Kidney glomerular epithelial cell (primary cell): Measurements from ENCODE around the gene TAGAP.
"Not testable (repeated sequence)": the region's sequence is repeated elsewhere in the genome, so short reads cannot be mapped to it uniquely, and the experiment has no call there.

Source experiments
- DNase-seq: peaks from one replicate; lab custom pipeline; 2025; lab: John Stamatoyannopoulos, UW

Gene TAGAP

DNA sequence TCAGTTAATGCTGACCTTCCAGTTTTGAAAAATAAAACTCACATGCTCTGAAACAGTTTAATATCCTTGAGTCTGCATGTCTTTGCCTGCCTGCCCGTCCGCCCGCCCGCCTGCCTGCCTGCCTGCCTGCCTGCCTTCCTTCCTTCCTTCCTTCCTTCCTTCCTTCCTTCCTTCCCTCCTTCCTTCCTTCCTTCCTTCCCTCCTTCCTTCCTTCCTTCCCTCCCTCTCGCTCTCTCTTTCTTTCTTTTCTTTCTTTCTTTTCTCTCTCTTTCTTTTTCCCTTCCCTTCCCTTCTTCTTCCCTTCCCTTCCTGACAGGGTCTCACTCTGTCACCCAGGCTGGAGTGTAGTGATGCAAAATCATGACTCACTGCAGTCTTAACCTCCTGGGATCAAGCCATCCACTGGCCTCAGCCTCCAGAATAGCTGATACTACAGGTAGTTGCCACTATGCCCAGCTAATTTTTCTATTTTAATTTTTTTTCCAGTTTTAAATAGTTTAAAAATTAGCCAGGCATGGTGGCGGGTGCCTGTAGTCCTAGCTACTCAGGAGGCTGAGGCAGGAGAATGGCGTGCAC, 34.7 kb downstream of the TAGAP start:
- DNase-seq: not testable (repeated sequence)

- DNase-seq: peak; percentile 33
Observed at GRCh38 chr6:159008656-159009288, 36.0 kb downstream of the TAGAP start.

DNA sequence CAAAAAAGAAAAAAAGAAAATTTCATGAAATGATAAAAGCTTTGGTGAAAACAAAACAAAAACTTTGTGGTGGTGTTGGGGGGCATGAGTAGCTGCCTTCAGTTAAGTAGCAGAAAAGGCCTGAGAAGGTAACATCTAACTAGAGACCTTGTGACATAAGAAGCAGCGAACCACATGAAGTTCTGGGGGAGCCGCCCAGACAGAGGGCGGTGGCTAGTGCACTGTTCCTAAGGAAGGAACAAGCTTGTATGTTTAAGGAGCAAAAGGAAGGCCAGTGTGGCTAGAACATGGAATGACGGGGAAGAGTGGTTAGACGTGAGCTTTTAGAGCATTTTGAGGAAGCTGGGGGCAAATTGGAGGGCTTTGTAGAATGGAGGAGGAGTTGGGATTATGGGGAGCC, 37.3 kb downstream of the TAGAP start:
- no peak for DNase-seq

DNA sequence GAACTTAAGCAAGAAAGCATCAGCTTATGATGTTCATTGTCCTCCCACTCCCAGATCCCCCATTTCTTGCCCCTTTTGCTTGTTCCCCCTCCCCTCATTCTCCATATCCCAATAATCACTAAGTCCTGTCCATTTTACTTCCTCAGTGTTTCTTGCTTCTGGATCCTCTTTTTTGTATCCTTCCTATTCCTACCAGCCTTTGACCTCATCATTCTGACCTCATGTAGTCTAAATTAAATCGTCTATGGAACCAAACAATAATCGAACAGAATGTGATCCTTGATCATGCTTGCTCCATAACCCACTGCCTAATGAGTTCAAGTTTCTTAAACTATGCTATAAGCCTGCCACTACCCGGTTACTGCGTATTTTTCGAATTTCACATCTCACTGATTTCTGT, 39.4 kb downstream of the TAGAP start:
- no peak for DNase-seq

DNA sequence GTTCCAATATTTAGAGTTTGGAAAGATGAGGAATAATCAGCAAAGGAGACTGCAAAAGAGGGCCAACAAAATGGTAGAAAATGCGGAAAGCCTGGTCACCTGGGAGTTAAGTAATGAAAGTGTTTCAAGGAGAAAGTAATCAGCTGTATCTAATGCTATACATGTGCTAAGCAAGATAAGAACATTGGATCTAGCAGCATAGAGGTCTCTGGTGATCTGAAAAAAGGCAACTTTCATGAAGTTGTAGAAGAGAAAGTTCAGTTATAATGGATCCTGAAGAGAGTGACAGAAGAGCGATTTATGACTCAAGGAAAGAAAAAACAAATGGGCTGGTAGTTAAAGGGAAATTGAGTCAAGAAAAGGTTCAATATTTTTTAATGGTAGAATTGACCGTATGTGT, 40.2 kb downstream of the TAGAP start:
- DNase-seq: no peak

- DNase-seq: peak; percentile 9
Observed at GRCh38 chr6:159002432-159003155, 42.2 kb downstream of the TAGAP start.

DNA sequence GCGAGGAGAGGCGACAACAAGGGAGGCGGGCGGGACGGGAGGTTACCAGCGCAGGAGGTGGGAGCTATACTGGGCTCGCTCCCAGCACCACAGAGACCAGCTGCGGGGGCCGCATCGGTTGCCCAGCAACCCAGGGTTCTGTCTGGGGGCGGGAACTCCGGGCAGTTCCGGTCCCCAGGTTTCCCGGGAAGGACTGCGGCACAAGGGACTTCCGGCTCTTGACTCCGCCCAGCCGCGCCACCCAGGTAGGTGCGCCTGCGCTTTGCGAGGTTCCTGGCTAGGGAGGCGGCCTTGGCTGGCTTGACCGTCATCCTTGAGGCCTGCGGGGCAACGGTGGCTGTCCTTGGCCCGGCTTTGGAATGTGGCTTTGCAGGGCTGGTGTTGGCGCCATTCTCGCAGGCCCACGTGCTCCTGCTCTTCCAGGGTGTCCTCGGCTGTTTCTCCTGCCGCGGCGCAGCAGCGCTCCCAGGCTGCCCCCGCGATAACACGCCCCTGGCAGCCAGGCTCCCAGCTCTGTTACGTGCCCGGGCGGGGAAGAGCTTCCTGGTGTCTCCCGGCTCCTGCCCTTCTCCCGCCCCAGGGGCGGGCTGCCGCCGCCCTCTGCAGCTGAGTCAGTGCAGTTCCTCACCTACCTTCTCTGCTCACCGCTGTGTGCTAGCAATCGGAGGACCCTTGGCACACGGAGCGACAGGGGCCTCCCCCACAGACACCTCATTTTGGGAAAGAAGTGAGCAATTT, 45.0 kb downstream of the TAGAP start, which contains the start of gene RSPH3:
TSS of gene RSPH3 (minus strand) at position 537 of the 738 bp plus-strand sequence. CDS start 652 bp downstream, outside the sequence.
- DNase-seq: peak; percentile 95

DNA sequence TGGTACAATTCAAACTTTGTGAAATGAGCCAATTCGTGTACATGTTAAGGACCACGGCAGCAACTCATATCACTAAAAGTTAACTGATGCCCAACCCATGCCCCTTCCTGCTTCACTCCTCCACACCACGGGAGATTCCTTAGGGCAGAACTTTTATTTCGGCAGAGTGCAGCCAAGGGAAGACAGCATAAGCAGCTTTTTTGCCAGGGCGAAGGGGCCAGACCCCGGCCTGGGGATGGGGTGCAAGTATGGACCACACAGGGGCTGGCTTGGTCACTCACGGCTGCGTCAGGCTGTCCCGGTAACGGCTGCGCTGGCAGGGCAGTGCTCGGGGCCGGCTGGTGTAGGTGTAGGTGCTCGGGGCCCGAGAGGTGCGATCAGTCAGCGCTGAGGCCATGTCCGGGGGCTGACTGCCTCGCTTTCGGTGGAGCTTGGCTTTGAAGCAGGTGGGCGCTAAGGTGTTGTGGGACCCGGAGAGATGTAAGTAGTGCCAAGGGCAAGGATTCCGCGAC, 45.6 kb downstream of the TAGAP start:
- peak; percentile 54 for DNase-seq

- DNase-seq: no peak
Observed at GRCh38 chr6:158996856-158997255, 47.9 kb downstream of the TAGAP start.

GRCh38 chr6:158993639-158994038, 51.2 kb downstream of the TAGAP start:
- DNase-seq: no peak

- DNase-seq: no peak
Observed at GRCh38 chr6:158991017-158991723, 53.6 kb downstream of the TAGAP start.

DNA sequence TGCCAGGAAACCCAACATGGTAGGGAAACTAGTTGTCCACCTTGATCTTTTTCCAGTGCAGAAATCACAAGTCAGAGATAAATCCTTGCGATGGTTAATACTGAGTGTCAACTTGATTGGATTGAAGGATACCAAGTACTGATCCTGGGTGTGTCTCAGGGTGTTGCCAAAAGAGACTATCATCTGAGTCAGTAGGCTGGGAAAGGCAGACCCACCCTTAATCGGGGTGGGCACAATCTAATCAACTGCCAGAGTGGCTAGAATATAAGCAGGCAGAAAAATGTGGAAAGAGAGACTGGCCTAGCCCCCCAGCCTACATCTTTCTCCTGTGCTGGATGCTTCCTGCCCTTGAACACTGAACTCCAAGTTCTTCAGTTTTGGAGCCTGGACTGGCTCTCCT, 55.1 kb downstream of the TAGAP start:
- DNase-seq: not testable (repeated sequence)

DNA sequence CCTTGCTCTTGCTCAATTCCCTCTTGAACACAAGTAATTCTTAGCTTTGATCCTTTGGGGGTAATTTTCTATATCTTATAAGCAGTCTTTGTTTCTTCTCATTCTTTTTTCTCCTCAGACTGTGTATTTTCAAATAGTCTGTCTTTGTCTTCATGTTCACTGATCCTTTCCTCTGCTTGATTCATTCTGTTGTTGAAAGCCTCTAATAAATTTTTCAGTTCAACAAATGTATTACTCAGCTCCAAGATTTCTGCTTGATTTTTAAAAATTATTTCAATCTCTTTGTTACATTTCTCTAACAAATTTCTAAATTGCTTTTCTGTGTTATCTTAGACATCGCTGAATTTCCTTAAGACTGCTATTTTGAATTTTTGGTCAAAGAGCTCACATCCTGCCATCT, 56.3 kb downstream of the TAGAP start:
- no peak for DNase-seq

DNA sequence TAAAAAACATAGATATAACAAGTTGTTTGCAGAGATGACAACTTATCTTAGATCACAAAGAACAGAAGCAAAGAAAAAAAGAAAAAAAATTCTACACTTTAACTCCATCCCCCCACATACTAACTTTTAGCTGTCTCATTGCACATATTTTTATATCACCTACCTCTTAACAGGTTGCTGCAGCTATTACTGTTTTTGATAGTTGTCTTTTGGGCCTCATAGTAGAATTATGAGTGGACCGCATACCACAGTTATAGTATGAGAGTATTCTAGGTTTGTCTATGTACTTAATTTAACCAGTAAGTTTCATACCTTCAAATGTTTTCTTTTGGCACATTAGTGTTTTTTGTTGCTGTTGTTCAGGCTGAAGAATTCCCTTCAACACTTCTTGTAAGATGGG, 57.1 kb downstream of the TAGAP start:
- no peak for DNase-seq
